T-helper 2 cell treated with Interferon-gamma antibody and Interleukin-4, amounts not matched to agents 5 μg/mL and 100 μg/mL, for 36 hours (primary cell): Measurements from ENCODE around the gene VPS13D.

Experiments used
- DNase-seq: peaks from one replicate; pipeline ENCODE4 v3.0.0; 2021; ENCODE audit warnings: low spot score
- H3K27ac Mint-ChIP-seq: one replicate; pipeline ENCODE4 v1.8.0; 2021; ENCODE audit warnings: mild to moderate bottlenecking, mixed read lengths
- H3K27me3 Mint-ChIP-seq: one replicate; pipeline ENCODE4 v1.8.0; 2021; ENCODE audit warnings: low read depth, mixed read lengths
- H3K36me3 Mint-ChIP-seq: one replicate; pipeline ENCODE4 v1.8.0; 2021; ENCODE audit warnings: low read depth, mixed read lengths
- H3K4me1 Mint-ChIP-seq: one replicate; pipeline ENCODE4 v1.8.0; 2021; ENCODE audit warnings: low read depth, mixed read lengths
- H3K4me3 Mint-ChIP-seq: one replicate; pipeline ENCODE4 v1.8.0; 2022; ENCODE audit warnings: mild to moderate bottlenecking, moderate library complexity, mixed read lengths
- H3K9me3 Mint-ChIP-seq: one replicate; pipeline ENCODE4 v1.8.0; 2021; ENCODE audit warnings: mixed read lengths

VPS13D gene

DNA sequence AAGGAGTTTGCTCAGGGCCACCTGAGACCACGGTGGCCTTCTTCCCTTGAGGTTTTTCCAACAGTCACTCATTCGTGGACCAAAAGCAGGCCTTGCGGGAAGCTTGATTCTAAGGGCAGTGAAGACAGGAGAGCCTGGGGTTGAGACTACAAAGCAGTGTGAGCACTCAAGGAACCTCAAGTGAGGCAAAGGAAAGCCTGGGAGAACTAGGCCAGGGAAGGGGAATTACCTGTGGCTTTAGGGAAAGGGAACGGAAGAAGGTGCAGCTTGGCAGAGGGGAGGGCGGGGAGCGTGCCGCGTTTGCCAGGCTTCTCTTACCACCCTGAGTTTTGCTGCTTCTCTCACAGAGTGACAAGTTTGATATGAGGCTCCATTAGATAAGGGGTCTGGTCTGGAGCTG lies 273.9 kb downstream of the VPS13D start:
- peak overlapping the region; percentile 29 for H3K4me3 Mint-ChIP-seq
- peak overlapping the region; percentile 73 for H3K27ac Mint-ChIP-seq

DNA sequence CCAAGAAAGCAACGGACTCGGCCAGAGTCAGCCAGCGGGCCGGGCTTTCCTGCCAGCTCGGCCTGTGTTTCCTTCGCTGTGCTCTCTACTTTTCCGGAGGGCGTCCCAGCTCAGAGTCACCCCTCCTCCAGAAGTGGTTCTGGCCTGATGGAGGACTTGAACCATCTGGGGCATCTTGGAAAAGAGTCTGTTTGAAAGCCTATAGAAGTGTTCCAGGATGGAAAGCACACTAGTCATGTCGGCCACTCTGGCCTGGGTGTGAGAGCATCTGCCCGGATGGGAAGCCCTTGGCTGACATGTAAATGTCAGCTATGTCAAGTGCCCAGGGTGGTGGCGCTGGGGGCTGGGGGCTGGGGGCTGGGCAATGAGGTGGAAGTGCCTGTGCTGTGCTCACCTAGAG lies 274.8 kb downstream of the VPS13D start:
- H3K36me3 Mint-ChIP-seq = peaks cover 23% of the 10 kb centered on the region
- H3K27me3 Mint-ChIP-seq = no peaks in the 10 kb centered on the region
- no peak overlapping the region for H3K27ac Mint-ChIP-seq
- no peak for DNase-seq
- H3K4me3 Mint-ChIP-seq = no peak overlapping the region
- H3K4me1 Mint-ChIP-seq = peaks cover 30% of the 10 kb centered on the region
- H3K9me3 Mint-ChIP-seq = no peaks in the 10 kb centered on the region

More for the DNA sequence above, 273.9 kb downstream of the VPS13D start:
- H3K36me3 Mint-ChIP-seq = peaks cover 25% of the 10 kb centered on the region
- no peaks in the 10 kb centered on the region for H3K27me3 Mint-ChIP-seq
- peaks cover 24% of the 10 kb centered on the region for H3K4me1 Mint-ChIP-seq
- no peak for DNase-seq
- H3K9me3 Mint-ChIP-seq = no peaks in the 10 kb centered on the region

DNA sequence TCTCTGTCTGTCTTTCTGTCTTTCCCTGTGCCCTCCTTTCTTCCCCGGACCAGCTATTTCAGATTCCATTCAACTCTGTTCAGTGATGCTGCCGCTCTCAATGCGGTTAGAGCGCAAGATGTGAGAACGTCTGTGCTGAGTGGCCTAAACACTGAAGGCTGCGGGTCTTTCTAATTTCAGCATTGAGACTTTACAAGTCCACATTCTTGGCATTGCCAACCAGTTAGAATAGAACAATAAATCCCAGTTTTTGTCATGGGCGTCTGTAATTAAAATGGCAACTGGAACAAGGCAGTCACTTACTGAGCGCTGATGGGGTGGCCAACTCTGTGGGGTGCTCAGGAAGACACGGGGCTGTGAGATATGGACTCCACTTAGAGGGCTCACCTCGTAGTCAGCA lies 275.4 kb downstream of the VPS13D start:
- Mint-ChIP-seq H3K27ac (peak overlapping the region; percentile 54), H3K36me3 (peaks cover 26% of the 10 kb centered on the region), H3K4me1 (peaks cover 36% of the 10 kb centered on the region), H3K4me3 (no peak overlapping the region), H3K27me3 (no peaks in the 10 kb centered on the region), H3K9me3 (no peaks in the 10 kb centered on the region)
- DNase-seq = no peak

DNA sequence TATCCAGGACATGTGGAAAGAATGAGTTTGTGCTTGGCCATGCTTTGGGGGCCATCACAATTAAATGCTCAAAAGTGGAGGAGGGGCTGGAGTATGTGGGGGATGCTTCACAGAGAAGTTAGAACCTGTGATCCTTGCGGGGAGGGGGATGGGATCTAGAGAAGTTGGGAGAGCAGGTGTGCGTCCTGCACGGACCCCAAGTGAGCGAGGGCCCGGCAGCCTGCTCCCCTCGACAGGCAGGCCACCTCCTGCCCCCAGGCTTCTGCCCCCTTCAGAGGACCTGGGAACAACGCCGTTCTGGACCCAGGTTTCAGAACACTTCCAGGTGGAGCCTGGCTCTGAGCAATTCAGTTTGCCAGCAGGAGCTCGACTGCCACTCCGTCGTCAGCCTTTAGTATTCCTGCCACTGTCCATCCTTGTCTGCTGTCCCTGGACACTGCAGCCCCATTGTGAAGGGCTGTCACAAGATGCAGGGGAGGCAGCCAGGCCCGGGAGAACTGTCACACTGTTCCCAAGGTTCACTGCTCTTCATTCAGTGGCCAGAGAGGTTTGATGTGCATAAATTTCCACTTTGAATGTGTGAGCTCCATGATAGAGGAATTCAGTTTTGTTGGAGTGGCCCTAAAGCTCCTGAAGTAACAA lies 275.9 kb downstream of the VPS13D start:
- Mint-ChIP-seq H3K36me3 (peaks cover 29% of the 10 kb centered on the region), H3K4me3 (no peak overlapping the region), H3K9me3 (no peaks in the 10 kb centered on the region), H3K27me3 (no peaks in the 10 kb centered on the region), H3K4me1 (peaks cover 41% of the 10 kb centered on the region), H3K27ac (no peak overlapping the region)
- no peak for DNase-seq

DNA sequence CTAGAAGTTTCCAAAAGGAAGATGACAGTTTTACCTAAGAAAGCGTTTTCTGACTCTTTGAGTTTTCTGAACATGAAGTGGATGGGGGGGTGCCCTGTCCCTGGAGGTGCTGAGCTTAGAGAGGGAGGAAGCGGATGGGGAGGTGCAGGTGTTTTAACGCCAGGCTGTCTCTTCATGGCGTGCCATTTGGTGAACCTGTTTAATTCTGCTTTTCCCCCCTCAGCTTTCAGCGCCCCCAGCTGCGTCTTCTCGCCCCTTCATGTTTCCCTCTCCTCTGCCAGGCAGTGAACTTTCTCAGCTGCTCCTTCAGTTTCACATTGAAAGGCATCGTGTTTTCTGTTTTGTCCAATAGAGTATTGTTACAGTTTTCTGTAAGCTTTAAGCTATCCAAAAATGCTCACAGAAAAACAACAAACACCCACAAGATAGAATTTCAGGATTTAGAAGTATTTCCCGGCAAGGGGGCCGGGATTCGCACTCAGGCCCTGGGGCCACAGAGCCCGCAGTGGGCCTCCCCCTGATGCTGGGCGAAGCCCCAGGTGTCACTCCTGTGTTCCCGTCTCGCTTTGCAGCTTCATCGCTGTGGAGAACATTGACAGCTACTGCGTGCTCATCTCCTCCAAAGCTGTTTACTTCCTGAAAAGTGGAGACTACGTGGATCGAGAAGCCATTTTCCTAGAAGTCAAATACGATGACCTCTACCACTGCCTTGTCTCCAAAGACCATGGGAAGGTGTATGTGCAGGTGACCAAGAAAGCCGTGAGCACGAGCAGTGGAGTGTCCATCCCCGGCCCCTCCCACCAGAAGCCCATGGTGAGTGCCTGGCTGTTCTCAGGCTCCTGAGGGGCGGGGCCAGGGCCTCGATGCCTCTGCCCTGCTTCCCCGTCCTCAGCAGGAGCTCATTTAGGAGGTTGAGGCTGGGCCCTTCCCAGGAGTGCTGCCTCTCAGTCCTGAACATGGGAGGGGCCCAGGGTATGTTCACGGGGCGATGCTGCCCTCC lies 276.8 kb downstream of the VPS13D start:
- H3K27me3 Mint-ChIP-seq = no peaks in the 10 kb centered on the region
- H3K4me3 Mint-ChIP-seq = no peak overlapping the region
- H3K4me1 Mint-ChIP-seq = peaks cover 45% of the 10 kb centered on the region
- no peaks in the 10 kb centered on the region for H3K9me3 Mint-ChIP-seq
- no peak overlapping the region for H3K27ac Mint-ChIP-seq
- peaks cover 30% of the 10 kb centered on the region for H3K36me3 Mint-ChIP-seq
- no peak for DNase-seq

DNA sequence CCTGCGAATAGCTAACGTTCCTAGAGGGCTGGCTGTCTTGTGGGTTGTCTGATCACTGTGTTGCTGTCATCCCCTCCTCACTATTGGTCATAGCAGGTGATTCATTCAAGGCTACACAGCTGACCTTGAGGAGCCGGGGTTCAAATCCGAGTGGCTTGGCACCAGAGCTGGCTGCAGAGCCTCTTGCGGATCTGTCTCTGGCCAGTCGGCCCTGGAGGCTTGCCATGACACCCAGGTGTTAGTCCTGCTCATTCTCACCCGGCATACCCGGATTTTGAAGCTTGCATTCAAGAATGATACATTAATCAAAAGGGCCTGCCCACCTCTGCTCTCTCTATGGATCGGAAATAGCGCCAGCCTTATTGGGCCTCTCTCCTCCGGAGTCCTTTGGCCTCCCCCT lies 277.8 kb downstream of the VPS13D start:
- no peak overlapping the region for H3K27ac Mint-ChIP-seq
- H3K4me3 Mint-ChIP-seq = no peak overlapping the region
- no peaks in the 10 kb centered on the region for H3K27me3 Mint-ChIP-seq
- H3K36me3 Mint-ChIP-seq = peaks cover 35% of the 10 kb centered on the region
- no peak for DNase-seq
- H3K4me1 Mint-ChIP-seq = peaks cover 42% of the 10 kb centered on the region
- no peaks in the 10 kb centered on the region for H3K9me3 Mint-ChIP-seq

DNA sequence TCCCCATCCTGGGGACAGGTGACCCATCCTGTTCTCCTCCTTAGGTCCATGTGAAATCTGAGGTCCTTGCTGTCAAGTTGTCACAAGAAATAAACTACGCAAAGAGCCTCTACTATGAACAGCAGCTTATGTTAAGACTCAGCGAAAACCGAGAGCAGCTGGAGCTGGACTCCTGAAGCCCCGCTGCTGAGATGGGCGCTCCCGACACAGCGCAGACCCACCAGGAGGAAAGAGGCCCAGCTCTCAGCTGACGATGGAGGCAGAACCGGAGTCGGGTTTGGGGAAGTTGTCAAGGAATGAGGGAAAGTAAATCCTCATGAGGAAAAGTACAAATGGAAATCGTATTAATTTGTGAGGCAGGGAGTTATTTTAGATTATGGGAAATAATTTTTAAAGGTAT lies 279.0 kb downstream of the VPS13D start:
- Mint-ChIP-seq H3K4me3 (peak overlapping the region; percentile 54), H3K27me3 (no peaks in the 10 kb centered on the region), H3K4me1 (peaks cover 36% of the 10 kb centered on the region), H3K9me3 (no peaks in the 10 kb centered on the region), H3K36me3 (peaks cover 40% of the 10 kb centered on the region), H3K27ac (peak overlapping the region; percentile 84)
- no peak for DNase-seq

DNA sequence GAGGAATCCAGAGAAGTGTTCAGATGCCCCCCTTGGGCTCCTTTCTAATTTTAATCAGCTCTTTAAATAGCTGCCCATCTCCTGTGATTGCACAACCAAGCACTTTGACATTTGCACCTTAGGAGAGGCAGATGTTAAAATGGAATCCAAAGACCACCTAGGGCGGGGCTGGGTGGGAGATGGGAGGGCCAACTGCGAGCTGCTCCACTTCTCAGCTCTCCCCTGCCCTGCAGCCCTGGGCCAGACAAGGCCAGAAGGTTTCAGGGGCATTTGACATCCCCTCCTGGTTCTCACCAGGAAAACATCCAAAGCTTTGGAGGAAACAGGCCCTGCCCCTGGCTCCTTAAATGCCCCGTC lies 281.3 kb downstream of the VPS13D start:
- H3K4me1 Mint-ChIP-seq = peaks cover 42% of the 10 kb centered on the region
- H3K4me3 Mint-ChIP-seq = peak overlapping the region; percentile 91
- peaks cover 42% of the 10 kb centered on the region for H3K36me3 Mint-ChIP-seq
- peak overlapping the region; percentile 99 for H3K27ac Mint-ChIP-seq
- no peaks in the 10 kb centered on the region for H3K9me3 Mint-ChIP-seq
- no peaks in the 10 kb centered on the region for H3K27me3 Mint-ChIP-seq
- no peak for DNase-seq

DNA sequence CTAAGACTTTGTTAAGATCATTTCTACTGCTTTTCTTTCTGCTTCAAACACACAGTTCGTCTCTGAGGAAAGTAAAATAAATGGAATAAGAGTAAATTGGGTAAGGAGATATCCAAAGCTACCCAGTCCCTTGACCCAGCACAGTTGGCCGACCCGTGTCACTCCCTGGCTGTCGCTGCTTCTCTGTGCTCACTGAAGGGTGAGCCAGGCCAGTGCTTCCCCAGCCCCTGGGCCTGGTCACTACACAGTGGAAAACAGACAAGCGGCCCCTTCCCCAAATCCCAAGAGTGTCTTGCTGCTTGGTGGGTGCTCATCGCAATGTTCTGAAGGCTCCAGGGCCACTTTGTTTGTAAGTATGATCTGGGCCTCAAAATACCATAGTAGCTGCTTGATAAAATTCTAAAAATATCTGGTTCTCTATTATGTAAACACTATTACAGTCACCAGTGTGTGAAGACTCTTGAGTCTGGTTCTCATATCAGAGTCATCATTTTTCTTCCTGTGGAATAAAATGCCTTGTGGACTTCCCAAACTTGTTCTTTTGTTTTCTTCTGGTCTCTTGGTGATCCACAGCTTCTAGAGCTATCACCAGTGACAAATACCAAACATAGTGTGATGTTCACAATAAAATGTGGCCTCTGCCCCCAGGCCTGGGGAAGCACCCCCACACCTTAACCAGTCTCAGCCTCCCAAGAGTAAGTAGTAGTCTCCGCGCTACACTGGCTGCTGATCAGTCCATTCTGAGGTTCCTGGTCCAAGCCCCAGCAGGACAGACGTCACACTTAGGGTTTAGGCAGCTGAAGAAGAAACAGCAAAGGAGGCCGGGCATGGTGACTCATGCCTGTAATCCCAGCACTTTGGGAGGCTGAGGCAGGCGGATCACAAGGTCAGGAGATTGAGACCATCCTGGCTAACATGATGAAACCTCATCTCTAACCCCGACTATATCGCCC lies 282.0 kb downstream of the VPS13D start:
- no peak for DNase-seq
- no peaks in the 10 kb centered on the region for H3K27me3 Mint-ChIP-seq
- H3K4me3 Mint-ChIP-seq = peak overlapping the region; percentile 91
- peaks cover 42% of the 10 kb centered on the region for H3K36me3 Mint-ChIP-seq
- H3K27ac Mint-ChIP-seq = peak overlapping the region; percentile 99
- no peaks in the 10 kb centered on the region for H3K9me3 Mint-ChIP-seq
- peaks cover 42% of the 10 kb centered on the region for H3K4me1 Mint-ChIP-seq

DNA sequence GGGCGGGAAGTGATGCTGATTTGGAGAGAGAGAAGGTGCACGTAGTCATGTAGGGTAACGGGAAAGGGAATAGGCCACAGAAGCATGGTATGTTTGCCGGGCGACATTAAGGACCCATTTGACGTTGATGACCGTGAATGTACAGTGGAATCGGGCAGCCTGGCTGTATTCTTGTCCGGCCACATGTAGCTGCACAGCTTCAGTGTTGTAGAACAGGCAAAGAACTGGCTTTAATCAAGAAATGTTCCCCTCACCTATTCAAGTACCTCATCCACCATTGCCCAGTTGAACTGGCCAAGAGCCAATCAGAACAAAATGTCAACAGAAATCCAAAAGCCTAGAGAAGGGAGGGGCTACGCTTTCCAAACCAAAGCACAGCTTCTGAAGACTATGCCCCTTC lies 283.4 kb downstream of the VPS13D start:
- Mint-ChIP-seq H3K27ac (peak overlapping the region; percentile 28), H3K36me3 (peaks cover 40% of the 10 kb centered on the region), H3K9me3 (peaks cover 4% of the 10 kb centered on the region), H3K4me1 (peaks cover 47% of the 10 kb centered on the region), H3K4me3 (no peak overlapping the region), H3K27me3 (no peaks in the 10 kb centered on the region)
- no peak for DNase-seq

DNA sequence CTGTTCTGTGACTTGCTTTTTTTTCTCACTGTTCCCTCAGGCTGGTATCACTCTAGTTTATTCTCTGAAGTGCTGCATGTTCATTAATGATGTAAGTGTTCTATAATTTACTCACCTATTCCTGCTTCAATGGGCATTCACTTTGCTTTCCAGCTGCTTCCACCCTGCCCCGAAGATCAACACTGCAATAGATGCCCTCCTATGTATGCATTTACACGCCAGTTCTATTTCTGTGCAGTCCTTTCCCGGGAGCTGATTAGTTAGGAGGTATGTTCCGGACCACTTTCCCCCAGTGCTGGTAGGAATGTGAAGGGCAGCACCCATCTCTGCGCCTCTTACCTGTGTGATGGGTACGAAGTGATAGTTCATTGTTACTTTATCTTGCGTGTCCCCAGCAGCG lies 284.8 kb downstream of the VPS13D start:
- H3K27ac Mint-ChIP-seq = peak overlapping the region; percentile 0

DNA sequence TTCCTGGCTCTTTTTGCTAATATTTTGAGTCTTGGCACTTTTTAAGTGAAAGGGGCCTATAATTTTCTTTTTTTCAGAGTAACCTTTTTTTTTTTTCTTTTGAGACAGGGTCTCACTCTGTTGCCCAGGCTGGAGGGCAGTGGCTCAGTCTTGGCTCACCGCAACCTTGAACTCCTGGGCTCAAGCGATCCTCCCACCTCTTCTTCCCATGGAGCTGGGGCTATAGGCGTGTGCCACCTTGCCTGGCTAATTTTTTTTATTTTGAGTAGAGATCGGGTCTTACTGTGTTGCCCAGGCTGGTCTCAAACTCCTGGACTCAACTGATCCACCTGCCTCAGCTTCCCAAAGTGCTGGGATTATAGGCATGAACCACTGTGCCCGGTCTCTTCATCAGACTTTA lies 285.4 kb downstream of the VPS13D start:
- Mint-ChIP-seq H3K4me1 (peaks cover 44% of the 10 kb centered on the region), H3K27ac (no peak overlapping the region)

More for the DNA sequence above, 284.8 kb downstream of the VPS13D start:
- H3K4me1 Mint-ChIP-seq = peaks cover 46% of the 10 kb centered on the region
- no peak overlapping the region for H3K4me3 Mint-ChIP-seq
- DNase-seq = no peak
- H3K27me3 Mint-ChIP-seq = no peaks in the 10 kb centered on the region
- H3K36me3 Mint-ChIP-seq = peaks cover 43% of the 10 kb centered on the region
- H3K9me3 Mint-ChIP-seq = peaks cover 4% of the 10 kb centered on the region

DNA sequence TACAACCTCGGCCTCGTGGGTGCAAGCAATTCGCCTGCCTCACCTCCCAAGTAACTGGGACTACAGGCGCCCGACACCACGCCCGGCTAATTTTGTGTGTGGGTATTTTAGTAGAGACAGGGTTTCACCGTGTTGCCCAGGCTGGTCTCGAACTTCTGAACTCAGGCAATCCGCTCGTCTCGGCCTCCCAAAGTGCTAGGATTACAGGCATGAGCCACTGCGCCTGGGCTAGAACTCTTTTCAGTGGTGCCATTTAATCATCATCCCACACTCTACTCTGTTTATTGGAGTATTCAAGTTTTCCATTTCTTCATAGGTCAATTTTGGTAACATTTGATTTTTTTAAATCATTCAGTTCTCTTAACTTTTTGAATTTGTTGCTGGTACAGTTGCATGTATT lies 286.9 kb downstream of the VPS13D start:
- Mint-ChIP-seq H3K27me3 (no peaks in the 10 kb centered on the region), H3K4me3 (no peak overlapping the region), H3K9me3 (peaks cover 4% of the 10 kb centered on the region), H3K27ac (no peak overlapping the region), H3K36me3 (peaks cover 36% of the 10 kb centered on the region), H3K4me1 (peaks cover 31% of the 10 kb centered on the region)
- no peak for DNase-seq

More for the DNA sequence above, 285.4 kb downstream of the VPS13D start:
- H3K4me3 Mint-ChIP-seq = no peak overlapping the region
- peaks cover 4% of the 10 kb centered on the region for H3K9me3 Mint-ChIP-seq
- no peak for DNase-seq
- H3K27me3 Mint-ChIP-seq = no peaks in the 10 kb centered on the region
- peaks cover 41% of the 10 kb centered on the region for H3K36me3 Mint-ChIP-seq
